Measurements from ENCODE around the gene CXCL13.

Gene CXCL13

GRCh38 chr4:77613267-77613666 is 7.6 kb downstream of the CXCL13 start:
- Histone ChIP-seq H3K9ac (ENCODE audit: low read depth, low read length) (no peak overlapping the region), H3K27ac (ENCODE audit: low read depth, low read length) (no peak overlapping the region), H3K9me3 (ENCODE audit: control insufficient read depth, insufficient read depth, low read length) (no peaks in the 10 kb centered on the region), H3K4me3 (ENCODE audit: low read depth, low read length) (no peak overlapping the region), H3K36me3 (ENCODE audit: control insufficient read depth, insufficient read depth, low read length) (no peaks in the 10 kb centered on the region), H3K27me3 (ENCODE audit: control insufficient read depth, insufficient read depth, low read length) (no peaks in the 10 kb centered on the region), H3K4me1 (ENCODE audit: control insufficient read depth, insufficient read depth, low read length) (no peaks in the 10 kb centered on the region)

DNA sequence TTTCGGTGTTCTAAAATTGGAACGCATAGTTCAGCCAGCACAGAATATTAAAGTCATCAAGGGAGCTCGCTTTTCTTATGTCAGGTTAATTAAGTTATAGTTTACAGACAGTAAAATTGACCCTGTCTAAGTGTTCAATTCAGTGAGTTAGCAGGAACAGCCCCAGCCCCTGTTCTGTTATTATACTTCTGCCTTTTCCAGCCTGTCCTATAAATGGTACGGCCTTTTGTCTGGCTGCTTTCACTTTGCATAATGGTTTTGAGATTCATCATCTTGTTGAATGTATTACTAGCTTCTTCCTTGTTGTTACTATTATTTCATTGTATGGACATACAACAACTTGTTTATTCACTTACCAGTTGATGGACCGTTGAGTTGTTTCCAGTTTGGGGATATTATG is 9.5 kb downstream of the CXCL13 start:
- Histone ChIP-seq H3K36me3 (ENCODE audit: control insufficient read depth, insufficient read depth, low read length) (no peaks in the 10 kb centered on the region), H3K27ac (ENCODE audit: low read depth, low read length) (no peak overlapping the region), H3K27me3 (ENCODE audit: control insufficient read depth, insufficient read depth, low read length) (no peaks in the 10 kb centered on the region; the same call in 1 of the 2 replicates), H3K9ac (ENCODE audit: low read depth, low read length) (no peak overlapping the region), H3K4me1 (ENCODE audit: control insufficient read depth, insufficient read depth, low read length) (no peaks in the 10 kb centered on the region), H3K4me3 (ENCODE audit: low read depth, low read length) (no peak overlapping the region), H3K9me3 (ENCODE audit: control insufficient read depth, insufficient read depth, low read length) (no peaks in the 10 kb centered on the region)

- no peaks in the 10 kb centered on the region for H3K9me3 ChIP-seq (ENCODE audit: control insufficient read depth, insufficient read depth, low read length)
- no peak overlapping the region for H3K4me3 ChIP-seq (ENCODE audit: low read depth, low read length)
- H3K9ac ChIP-seq (ENCODE audit: low read depth, low read length), result no peak overlapping the region
- H3K27ac ChIP-seq (ENCODE audit: low read depth, low read length), result no peak overlapping the region
- H3K4me1 ChIP-seq (ENCODE audit: control insufficient read depth, insufficient read depth, low read length), result no peaks in the 10 kb centered on the region
- H3K36me3 ChIP-seq (ENCODE audit: control insufficient read depth, insufficient read depth, low read length), result no peaks in the 10 kb centered on the region
- no peaks in the 10 kb centered on the region; the same call in 1 of the 2 replicates for H3K27me3 ChIP-seq (ENCODE audit: control insufficient read depth, insufficient read depth, low read length)
Observed at GRCh38 chr4:77617203-77617602, 11.6 kb downstream of the CXCL13 start.

DNA sequence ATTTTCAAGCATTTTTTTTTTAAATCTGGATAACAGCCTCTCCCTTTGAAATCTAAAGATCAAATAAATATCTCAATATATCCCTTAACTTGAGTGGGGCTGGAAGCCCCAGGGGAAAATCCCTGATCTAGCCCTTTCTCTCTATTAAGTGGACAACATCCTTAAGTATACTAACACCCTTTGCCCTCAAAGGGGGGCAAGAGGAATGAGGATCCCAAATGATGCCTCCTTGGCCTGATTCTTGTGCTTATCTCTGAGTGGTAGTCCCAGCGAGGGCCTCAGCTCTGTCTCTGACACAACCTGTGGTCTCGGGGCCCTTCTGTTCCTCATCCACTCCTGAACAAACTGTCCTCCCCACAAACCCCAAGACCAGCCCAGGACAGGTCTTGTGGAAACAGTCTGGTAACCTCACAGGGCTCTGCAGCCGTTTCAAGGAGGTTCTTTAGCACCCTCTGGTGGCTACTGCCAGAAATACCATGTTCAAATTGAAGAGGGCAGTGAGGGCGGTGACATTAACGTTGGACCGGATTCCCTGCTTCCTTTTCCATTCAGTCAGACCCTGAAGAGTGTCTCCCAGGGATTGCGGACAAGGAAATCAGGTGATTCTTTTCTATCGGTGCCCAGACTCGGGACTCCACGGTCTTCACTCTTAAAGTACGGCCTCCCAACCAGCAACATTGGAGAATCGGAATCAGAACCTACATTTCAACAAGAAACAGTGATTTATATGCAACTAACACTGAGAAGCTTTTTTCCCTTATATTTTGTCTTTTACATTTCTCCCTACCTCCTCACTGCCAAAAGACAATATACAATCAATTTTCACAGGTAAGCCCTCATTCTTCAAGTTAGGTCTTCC is 13.0 kb downstream of the CXCL13 start:
- no peaks in the 10 kb centered on the region for H3K4me1 ChIP-seq (ENCODE audit: control insufficient read depth, insufficient read depth, low read length)
- H3K9me3 ChIP-seq (ENCODE audit: control insufficient read depth, insufficient read depth, low read length), result no peaks in the 10 kb centered on the region
- H3K27ac ChIP-seq (ENCODE audit: low read depth, low read length), result no peak overlapping the region
- H3K4me3 ChIP-seq (ENCODE audit: low read depth, low read length), result no peak overlapping the region
- no peaks in the 10 kb centered on the region; the same call in 1 of the 2 replicates for H3K27me3 ChIP-seq (ENCODE audit: control insufficient read depth, insufficient read depth, low read length)
- H3K9ac ChIP-seq (ENCODE audit: low read depth, low read length), result no peak overlapping the region
- no peaks in the 10 kb centered on the region for H3K36me3 ChIP-seq (ENCODE audit: control insufficient read depth, insufficient read depth, low read length)

DNA sequence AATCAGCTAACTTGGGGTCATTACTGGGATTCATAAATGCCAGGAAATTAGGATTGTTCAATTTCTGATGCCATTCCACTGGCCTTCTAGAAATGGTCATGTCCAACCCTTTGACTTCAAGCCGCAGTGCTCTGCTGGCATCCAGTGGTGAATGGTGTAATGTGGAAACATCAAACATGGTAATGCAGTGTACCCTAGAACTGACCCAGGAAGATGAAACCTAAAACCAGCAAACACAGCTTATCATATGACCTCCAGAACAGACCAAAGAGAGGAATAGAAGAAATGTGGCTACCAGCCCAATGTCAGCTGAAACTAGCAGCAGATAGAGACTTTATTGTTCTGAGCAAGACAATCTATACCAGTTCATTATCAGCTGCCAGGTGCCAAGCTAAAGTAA is 13.8 kb downstream of the CXCL13 start:
- H3K4me1 ChIP-seq (ENCODE audit: control insufficient read depth, insufficient read depth, low read length), result no peaks in the 10 kb centered on the region
- H3K9ac ChIP-seq (ENCODE audit: low read depth, low read length), result no peak overlapping the region
- no peaks in the 10 kb centered on the region; the same call in 1 of the 2 replicates for H3K27me3 ChIP-seq (ENCODE audit: control insufficient read depth, insufficient read depth, low read length)

GRCh38 chr4:77621254-77621653 is 15.6 kb downstream of the CXCL13 start:
- Histone ChIP-seq H3K4me3 (ENCODE audit: low read depth, low read length) (no peak overlapping the region), H3K36me3 (ENCODE audit: control insufficient read depth, insufficient read depth, low read length) (no peaks in the 10 kb centered on the region), H3K27ac (ENCODE audit: low read depth, low read length) (no peak overlapping the region), H3K9me3 (ENCODE audit: control insufficient read depth, insufficient read depth, low read length) (no peaks in the 10 kb centered on the region), H3K4me1 (ENCODE audit: control insufficient read depth, insufficient read depth, low read length) (no peaks in the 10 kb centered on the region), H3K27me3 (ENCODE audit: control insufficient read depth, insufficient read depth, low read length) (no peaks in the 10 kb centered on the region; the same call in 1 of the 2 replicates), H3K9ac (ENCODE audit: low read depth, low read length) (no peak overlapping the region)

More for the DNA sequence above, 13.8 kb downstream of the CXCL13 start:
- Histone ChIP-seq H3K9me3 (ENCODE audit: control insufficient read depth, insufficient read depth, low read length) (no peaks in the 10 kb centered on the region), H3K4me3 (ENCODE audit: low read depth, low read length) (no peak overlapping the region), H3K27ac (ENCODE audit: low read depth, low read length) (no peak overlapping the region), H3K36me3 (ENCODE audit: control insufficient read depth, insufficient read depth, low read length) (no peaks in the 10 kb centered on the region)

- Histone ChIP-seq H3K4me1 (ENCODE audit: control insufficient read depth, insufficient read depth, low read length) (no peaks in the 10 kb centered on the region), H3K27ac (ENCODE audit: low read depth, low read length) (no peak overlapping the region), H3K9me3 (ENCODE audit: control insufficient read depth, insufficient read depth, low read length) (no peaks in the 10 kb centered on the region), H3K27me3 (ENCODE audit: control insufficient read depth, insufficient read depth, low read length) (no peaks in the 10 kb centered on the region; the same call in 1 of the 2 replicates), H3K9ac (ENCODE audit: low read depth, low read length) (no peak overlapping the region), H3K4me3 (ENCODE audit: low read depth, low read length) (no peak overlapping the region), H3K36me3 (ENCODE audit: control insufficient read depth, insufficient read depth, low read length) (no peaks in the 10 kb centered on the region)
Observed at GRCh38 chr4:77623091-77623490, 17.5 kb downstream of the CXCL13 start.

- Histone ChIP-seq H3K9me3 (ENCODE audit: control insufficient read depth, insufficient read depth, low read length) (no peaks in the 10 kb centered on the region), H3K9ac (ENCODE audit: low read depth, low read length) (no peak overlapping the region), H3K27me3 (ENCODE audit: control insufficient read depth, insufficient read depth, low read length) (no peaks in the 10 kb centered on the region; the same call in 1 of the 2 replicates), H3K4me1 (ENCODE audit: control insufficient read depth, insufficient read depth, low read length) (no peaks in the 10 kb centered on the region), H3K36me3 (ENCODE audit: control insufficient read depth, insufficient read depth, low read length) (no peaks in the 10 kb centered on the region), H3K4me3 (ENCODE audit: low read depth, low read length) (no peak overlapping the region), H3K27ac (ENCODE audit: low read depth, low read length) (no peak overlapping the region)
Observed at GRCh38 chr4:77624213-77624612, 18.6 kb downstream of the CXCL13 start.

DNA sequence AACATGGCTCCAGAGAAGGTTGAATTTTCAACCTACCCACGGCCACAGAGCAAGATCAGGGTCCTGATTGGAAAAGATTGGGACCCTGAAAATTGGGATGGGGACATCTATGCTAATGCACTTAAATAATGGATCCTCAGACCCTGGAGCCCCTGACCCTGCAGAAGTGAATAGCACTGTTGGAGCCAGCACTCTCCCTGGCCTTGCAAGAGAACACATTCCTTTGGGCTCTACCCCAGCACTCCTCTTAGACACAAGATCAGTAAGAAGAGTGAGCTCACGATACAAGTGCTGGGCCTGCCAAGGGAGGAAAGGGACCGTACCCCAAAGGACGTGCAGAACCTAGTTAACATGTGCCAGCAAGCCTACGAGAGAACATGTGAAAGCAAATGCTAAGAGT is 19.9 kb downstream of the CXCL13 start:
- Histone ChIP-seq H3K27ac (ENCODE audit: low read depth, low read length) (no peak overlapping the region), H3K4me1 (ENCODE audit: control insufficient read depth, insufficient read depth, low read length) (no peaks in the 10 kb centered on the region), H3K4me3 (ENCODE audit: low read depth, low read length) (no peak overlapping the region), H3K27me3 (ENCODE audit: control insufficient read depth, insufficient read depth, low read length) (no peaks in the 10 kb centered on the region), H3K9ac (ENCODE audit: low read depth, low read length) (no peak overlapping the region), H3K9me3 (ENCODE audit: control insufficient read depth, insufficient read depth, low read length) (no peaks in the 10 kb centered on the region), H3K36me3 (ENCODE audit: control insufficient read depth, insufficient read depth, low read length) (no peaks in the 10 kb centered on the region)

GRCh38 chr4:77629885-77630284 is 24.3 kb downstream of the CXCL13 start:
- no peak overlapping the region for H3K9ac ChIP-seq (ENCODE audit: low read depth, low read length)
- no peaks in the 10 kb centered on the region for H3K27me3 ChIP-seq (ENCODE audit: control insufficient read depth, insufficient read depth, low read length)
- no peak overlapping the region for H3K27ac ChIP-seq (ENCODE audit: low read depth, low read length)
- no peaks in the 10 kb centered on the region for H3K4me1 ChIP-seq (ENCODE audit: control insufficient read depth, insufficient read depth, low read length)
- H3K36me3 ChIP-seq (ENCODE audit: control insufficient read depth, insufficient read depth, low read length), result no peaks in the 10 kb centered on the region
- no peak overlapping the region for H3K4me3 ChIP-seq (ENCODE audit: low read depth, low read length)
- H3K9me3 ChIP-seq (ENCODE audit: control insufficient read depth, insufficient read depth, low read length), result no peaks in the 10 kb centered on the region

- Histone ChIP-seq H3K9ac (ENCODE audit: low read depth, low read length) (no peak overlapping the region), H3K4me1 (ENCODE audit: control insufficient read depth, insufficient read depth, low read length) (no peaks in the 10 kb centered on the region), H3K27ac (ENCODE audit: low read depth, low read length) (no peak overlapping the region), H3K27me3 (ENCODE audit: control insufficient read depth, insufficient read depth, low read length) (no peaks in the 10 kb centered on the region), H3K4me3 (ENCODE audit: low read depth, low read length) (no peak overlapping the region), H3K9me3 (ENCODE audit: control insufficient read depth, insufficient read depth, low read length) (peaks cover under 1% of the 10 kb centered on the region; the same call in 1 of the 2 replicates), H3K36me3 (ENCODE audit: control insufficient read depth, insufficient read depth, low read length) (no peaks in the 10 kb centered on the region)
Observed at GRCh38 chr4:77631276-77631675, 25.7 kb downstream of the CXCL13 start.
